SK-N-SH treated with all-trans-retinoic acid at 6 μM for 48 hours (cell line): Measurements from ENCODE around the gene NUMB.

Experiments used
- ATAC-seq: fragments of 200-7000 bp; cut with Tn5 transposase; 3 replicates; pipeline ENCODE4 v1.9.1; 2020; ENCODE audit warnings: mild to moderate bottlenecking, moderate library complexity
- ARNTL ChIP-seq: fragments of 450-650 bp; formaldehyde crosslinking; IDR thresholded peaks from 2 replicates; pipeline ENCODE4 v1.5.0; 2020; ENCODE audit warnings: low read depth, mild to moderate bottlenecking, moderate library complexity, borderline replicate concordance
- CSDC2 ChIP-seq: fragments of 250-450 bp; sonication (Bioruptor Pico); IDR thresholded peaks from 2 replicates; pipeline ENCODE4 v1.5.0; 2020; ENCODE audit warnings: mild to moderate bottlenecking, moderate library complexity
- GLIS3 ChIP-seq: fragments of 250-450 bp; sonication (Bioruptor Pico); IDR thresholded peaks from 2 replicates; pipeline ENCODE4 v1.5.0; 2020; ENCODE audit warnings: mild to moderate bottlenecking, moderate library complexity
- ISL1 ChIP-seq: fragments of 250-450 bp; sonication (Bioruptor Pico); IDR thresholded peaks from 2 replicates; pipeline ENCODE4 v2.1.2; 2022; ENCODE audit warnings: mild to moderate bottlenecking, moderate library complexity
- OSR1 ChIP-seq: fragments of 250-450 bp; sonication (Bioruptor Pico); IDR thresholded peaks from 2 replicates; pipeline ENCODE4 v1.8.0; 2022; ENCODE audit warnings: moderate library complexity, mild to moderate bottlenecking, inconsistent platforms
- PPARA ChIP-seq: fragments of 250-450 bp; sonication (Bioruptor Pico); IDR thresholded peaks from 2 replicates; pipeline ENCODE4 v1.5.0; 2020; ENCODE audit warnings: mild to moderate bottlenecking, borderline replicate concordance
- RARB ChIP-seq: fragments of 250-450 bp; sonication (Bioruptor Pico); IDR thresholded peaks from 2 replicates; pipeline ENCODE4 v1.8.0; 2021; ENCODE audit warnings: mild to moderate bottlenecking, moderate library complexity
- SNAI2 ChIP-seq: fragments of 250-450 bp; sonication (Bioruptor Pico); IDR thresholded peaks from 2 replicates; pipeline ENCODE4 v1.5.0; 2020; ENCODE audit warnings: mild to moderate bottlenecking, moderate library complexity
- TCF4 ChIP-seq: fragments of 250-450 bp; sonication (Bioruptor Pico); IDR thresholded peaks from 2 replicates; pipeline ENCODE4 v1.8.0; 2021; ENCODE audit warnings: mild to moderate bottlenecking, moderate library complexity, borderline replicate concordance
- TOX ChIP-seq: fragments of 250-450 bp; sonication (Bioruptor Pico); IDR thresholded peaks from 2 replicates; pipeline ENCODE4 v1.8.0; 2021; ENCODE audit warnings: mild to moderate bottlenecking, moderate library complexity, borderline replicate concordance
- ZC3H10 ChIP-seq: fragments of 250-450 bp; sonication (Bioruptor Pico); IDR thresholded peaks from 2 replicates; pipeline ENCODE4 v1.5.1; 2021; ENCODE audit warnings: mild to moderate bottlenecking, moderate library complexity
- ZFP30 ChIP-seq: fragments of 450-650 bp; formaldehyde crosslinking; IDR thresholded peaks from 2 replicates; pipeline ENCODE4 v1.5.0; 2022; ENCODE audit warnings: mild to moderate bottlenecking, moderate library complexity
- ZNF565 ChIP-seq: fragments of 450-650 bp; formaldehyde crosslinking; conservative IDR thresholded peaks from 2 replicates; pipeline ENCODE4 v1.5.0; 2020; ENCODE audit warnings: low read depth, mild to moderate bottlenecking, moderate library complexity
- ZNF70 ChIP-seq: fragments of 450-650 bp; formaldehyde crosslinking; IDR thresholded peaks from 2 replicates; pipeline ENCODE4 v1.5.0; 2020; ENCODE audit warnings: mild to moderate bottlenecking, moderate library complexity
- ZNF8 ChIP-seq: fragments of 450-650 bp; formaldehyde crosslinking; IDR thresholded peaks from 2 replicates; pipeline ENCODE4 v1.5.0; 2020; ENCODE audit warnings: mild to moderate bottlenecking, moderate library complexity
- TF ChIP-seq, protein P1 (sequence below): fragments of 250-450 bp; sonication (Bioruptor Pico); IDR thresholded peaks from 2 replicates; pipeline ENCODE4 v1.8.0; 2021; ENCODE audit warnings: low read depth, mild to moderate bottlenecking, moderate library complexity, borderline replicate concordance
- TF ChIP-seq, protein P2 (sequence below): fragments of 250-450 bp; sonication (Bioruptor Pico); IDR thresholded peaks from 2 replicates; pipeline ENCODE4 v1.8.0; 2020; ENCODE audit warnings: mild to moderate bottlenecking, moderate library complexity, borderline replicate concordance
- TF ChIP-seq, protein P3 (sequence below): fragments of 250-450 bp; sonication (Bioruptor Pico); IDR thresholded peaks from 2 replicates; pipeline ENCODE4 v1.5.1; 2021; ENCODE audit warnings: mild to moderate bottlenecking, moderate library complexity

The NUMB gene

DNA sequence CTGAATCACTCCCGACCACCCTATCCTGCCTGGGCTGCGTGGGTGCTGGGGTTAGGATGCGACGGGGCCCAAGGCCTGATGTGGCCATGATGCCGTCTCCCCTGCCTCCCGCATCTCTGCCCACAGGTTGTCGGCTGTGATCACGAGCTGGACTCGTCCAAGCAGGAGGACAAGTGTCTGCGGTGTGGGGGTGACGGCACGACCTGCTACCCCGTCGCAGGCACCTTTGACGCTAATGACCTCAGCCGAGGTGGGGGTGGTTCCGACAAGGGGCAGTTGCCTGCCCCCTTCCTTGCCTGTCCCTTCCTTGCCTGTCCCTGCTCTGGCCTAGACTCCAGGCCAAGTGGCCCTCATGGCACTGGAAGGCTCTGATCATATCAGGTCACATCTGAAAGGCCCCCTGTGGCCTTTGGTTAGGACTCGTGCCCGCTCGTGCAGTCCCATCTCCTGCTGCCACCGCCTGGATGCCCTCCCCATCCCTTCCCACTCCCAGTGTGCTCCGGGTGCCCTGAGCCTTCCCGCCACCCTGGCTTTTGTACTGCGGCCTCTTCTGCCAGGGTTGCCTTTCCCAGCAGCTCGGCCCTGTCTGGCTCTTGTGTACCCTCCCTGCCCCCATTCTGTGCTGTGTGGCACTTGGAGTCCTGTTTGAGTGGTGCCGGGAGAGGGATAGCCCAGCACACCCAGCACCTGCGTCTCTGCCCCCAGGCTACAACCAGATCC, 207.4 kb downstream of the NUMB start:
- TF ChIP-seq ZNF70 (no peak), TOX (CRISPR knock-in tag) (no peak), OSR1 (CRISPR knock-in tag) (no peak), ZFP30 (CRISPR knock-in tag) (no peak)
- TF ChIP-seq, protein P1, sequence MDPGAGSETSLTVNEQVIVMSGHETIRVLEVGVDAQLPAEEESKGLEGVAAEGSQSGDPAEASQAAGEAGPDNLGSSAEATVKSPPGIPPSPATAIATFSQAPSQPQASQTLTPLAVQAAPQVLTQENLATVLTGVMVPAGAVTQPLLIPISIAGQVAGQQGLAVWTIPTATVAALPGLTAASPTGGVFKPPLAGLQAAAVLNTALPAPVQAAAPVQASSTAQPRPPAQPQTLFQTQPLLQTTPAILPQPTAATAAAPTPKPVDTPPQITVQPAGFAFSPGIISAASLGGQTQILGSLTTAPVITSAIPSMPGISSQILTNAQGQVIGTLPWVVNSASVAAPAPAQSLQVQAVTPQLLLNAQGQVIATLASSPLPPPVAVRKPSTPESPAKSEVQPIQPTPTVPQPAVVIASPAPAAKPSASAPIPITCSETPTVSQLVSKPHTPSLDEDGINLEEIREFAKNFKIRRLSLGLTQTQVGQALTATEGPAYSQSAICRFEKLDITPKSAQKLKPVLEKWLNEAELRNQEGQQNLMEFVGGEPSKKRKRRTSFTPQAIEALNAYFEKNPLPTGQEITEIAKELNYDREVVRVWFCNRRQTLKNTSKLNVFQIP (CRISPR knock-in tag) = no peak
- no peak for ATAC-seq

DNA sequence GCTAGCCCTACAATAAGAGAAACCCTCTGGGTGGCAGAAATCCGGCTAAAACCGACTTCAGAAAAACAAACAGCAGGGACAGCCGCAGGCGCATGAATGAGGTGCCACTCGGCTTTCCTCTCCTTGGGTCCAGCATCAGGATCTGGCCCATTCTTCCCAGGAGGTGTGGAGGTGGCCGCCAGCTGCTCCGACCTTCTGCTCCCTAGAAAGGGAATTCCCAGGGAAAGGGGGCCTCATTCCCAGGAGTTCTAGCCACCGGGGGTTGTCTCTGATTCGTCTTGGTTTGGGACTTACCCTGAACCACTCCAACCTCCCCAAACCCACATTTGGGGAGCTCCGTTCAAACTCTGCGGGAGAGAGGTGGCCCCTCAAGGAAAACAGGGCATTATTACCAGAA, 208.0 kb downstream of the NUMB start:
- TF ChIP-seq, protein P1 (CRISPR knock-in tag) = no peak
- TF ChIP-seq, protein P2, sequence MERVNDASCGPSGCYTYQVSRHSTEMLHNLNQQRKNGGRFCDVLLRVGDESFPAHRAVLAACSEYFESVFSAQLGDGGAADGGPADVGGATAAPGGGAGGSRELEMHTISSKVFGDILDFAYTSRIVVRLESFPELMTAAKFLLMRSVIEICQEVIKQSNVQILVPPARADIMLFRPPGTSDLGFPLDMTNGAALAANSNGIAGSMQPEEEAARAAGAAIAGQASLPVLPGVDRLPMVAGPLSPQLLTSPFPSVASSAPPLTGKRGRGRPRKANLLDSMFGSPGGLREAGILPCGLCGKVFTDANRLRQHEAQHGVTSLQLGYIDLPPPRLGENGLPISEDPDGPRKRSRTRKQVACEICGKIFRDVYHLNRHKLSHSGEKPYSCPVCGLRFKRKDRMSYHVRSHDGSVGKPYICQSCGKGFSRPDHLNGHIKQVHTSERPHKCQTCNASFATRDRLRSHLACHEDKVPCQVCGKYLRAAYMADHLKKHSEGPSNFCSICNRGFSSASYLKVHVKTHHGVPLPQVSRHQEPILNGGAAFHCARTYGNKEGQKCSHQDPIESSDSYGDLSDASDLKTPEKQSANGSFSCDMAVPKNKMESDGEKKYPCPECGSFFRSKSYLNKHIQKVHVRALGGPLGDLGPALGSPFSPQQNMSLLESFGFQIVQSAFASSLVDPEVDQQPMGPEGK = no peak
- no peak for TF ChIP-seq TOX (CRISPR knock-in tag)
- no peak for TF ChIP-seq OSR1 (CRISPR knock-in tag)
- no peak for TF ChIP-seq TCF4 (CRISPR knock-in tag)
- TF ChIP-seq ZNF8 (CRISPR knock-in tag) = no peak
- TF ChIP-seq CSDC2 (CRISPR knock-in tag) = no peak
- TF ChIP-seq ZNF70 = no peak
- TF ChIP-seq, all 23 proteins: peak for 0
- no peak for ATAC-seq

DNA sequence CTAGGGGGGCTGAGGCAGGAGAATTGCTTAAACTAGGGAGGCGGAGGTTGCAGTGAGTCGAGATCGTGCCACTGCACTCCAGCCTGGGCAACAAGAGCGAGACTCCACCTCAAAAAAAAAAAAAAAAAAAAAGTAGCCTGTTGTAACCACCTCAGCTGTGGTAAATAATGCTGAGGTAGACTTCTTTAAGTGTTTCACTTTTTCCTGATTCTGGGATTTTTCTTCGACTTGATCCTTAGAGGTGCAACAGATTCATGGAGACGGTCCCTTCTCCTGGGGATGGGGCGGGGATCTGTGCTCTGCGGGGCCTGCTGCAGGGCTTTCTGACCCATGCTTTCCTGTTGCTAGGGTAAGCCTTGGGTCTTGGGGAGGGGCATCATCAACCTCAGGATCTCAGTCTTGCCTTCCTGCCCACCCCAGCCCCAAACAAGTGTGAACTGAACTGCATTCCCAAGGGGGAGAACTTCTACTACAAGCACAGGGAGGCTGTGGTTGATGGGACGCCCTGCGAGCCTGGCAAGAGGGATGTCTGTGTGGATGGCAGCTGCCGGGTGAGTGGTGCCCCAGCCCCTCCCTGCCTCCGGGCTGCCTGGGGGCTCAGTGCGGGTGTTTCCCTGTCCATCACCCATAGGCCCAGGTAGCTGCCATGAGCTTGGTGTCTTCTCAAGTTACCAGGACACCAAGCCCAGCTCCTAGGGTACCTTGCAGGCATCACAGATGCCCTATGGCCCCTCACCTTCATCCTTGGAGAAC, 208.6 kb downstream of the NUMB start:
- no peak for ATAC-seq
- TF ChIP-seq PPARA (CRISPR knock-in tag) = no peak
- TF ChIP-seq, all 23 proteins: peak for 0

DNA sequence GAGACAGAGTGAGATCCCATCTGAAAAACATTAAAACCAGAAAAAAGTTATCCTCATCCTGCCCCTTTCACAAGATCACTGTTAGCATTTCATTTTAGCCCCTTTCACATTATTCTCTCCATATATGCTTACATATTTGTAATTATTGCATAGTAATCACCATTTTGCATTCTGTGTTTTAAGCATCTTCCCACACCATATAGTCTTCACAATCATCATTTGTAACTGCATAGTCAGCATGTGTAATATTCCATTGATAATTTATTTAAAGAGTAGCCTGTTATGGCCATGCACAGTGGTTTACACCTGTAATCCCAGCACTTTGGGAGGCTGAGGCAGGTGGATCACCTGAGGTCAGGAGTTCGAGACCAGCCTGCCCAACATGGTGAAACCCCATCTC, 209.2 kb downstream of the NUMB start:
- TF ChIP-seq CSDC2 (CRISPR knock-in tag) = no peak
- TF ChIP-seq, protein P1 (CRISPR knock-in tag) = no peak
- TF ChIP-seq ARNTL = no peak
- no peak for TF ChIP-seq GLIS3 (CRISPR knock-in tag)
- TF ChIP-seq ZNF565 = no peak
- TF ChIP-seq ZNF70 = no peak
- TF ChIP-seq OSR1 (CRISPR knock-in tag) = no peak
- no peak for TF ChIP-seq RARB (CRISPR knock-in tag)
- no peak for TF ChIP-seq TCF4 (CRISPR knock-in tag)
- TF ChIP-seq, protein P3, sequence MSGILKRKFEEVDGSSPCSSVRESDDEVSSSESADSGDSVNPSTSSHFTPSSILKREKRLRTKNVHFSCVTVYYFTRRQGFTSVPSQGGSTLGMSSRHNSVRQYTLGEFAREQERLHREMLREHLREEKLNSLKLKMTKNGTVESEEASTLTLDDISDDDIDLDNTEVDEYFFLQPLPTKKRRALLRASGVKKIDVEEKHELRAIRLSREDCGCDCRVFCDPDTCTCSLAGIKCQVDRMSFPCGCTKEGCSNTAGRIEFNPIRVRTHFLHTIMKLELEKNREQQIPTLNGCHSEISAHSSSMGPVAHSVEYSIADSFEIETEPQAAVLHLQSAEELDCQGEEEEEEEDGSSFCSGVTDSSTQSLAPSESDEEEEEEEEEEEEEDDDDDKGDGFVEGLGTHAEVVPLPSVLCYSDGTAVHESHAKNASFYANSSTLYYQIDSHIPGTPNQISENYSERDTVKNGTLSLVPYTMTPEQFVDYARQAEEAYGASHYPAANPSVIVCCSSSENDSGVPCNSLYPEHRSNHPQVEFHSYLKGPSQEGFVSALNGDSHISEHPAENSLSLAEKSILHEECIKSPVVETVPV (CRISPR knock-in tag) = no peak
- TF ChIP-seq ZC3H10 (CRISPR knock-in tag) = no peak
- TF ChIP-seq SNAI2 (CRISPR knock-in tag) = no peak
- TF ChIP-seq ISL1 = no peak
- ATAC-seq = no peak
